ENCODE results near the gene CAV1.
A peak's percentile ranks its signal among the peaks of the same experiment; 100 is the strongest.
"Not testable (repeated sequence)": the region's sequence is repeated elsewhere in the genome, so short reads cannot be mapped to it uniquely, and the experiment has no call there.

The CAV1 gene

GRCh38 chr7:116585392-116585791 is 60.6 kb downstream of the CAV1 start:
- H3K27ac ChIP-seq: no peak overlapping the region
- TF ChIP-seq CTCF (conservative IDR thresholded peaks at IDR 0.05): no peak

DNA sequence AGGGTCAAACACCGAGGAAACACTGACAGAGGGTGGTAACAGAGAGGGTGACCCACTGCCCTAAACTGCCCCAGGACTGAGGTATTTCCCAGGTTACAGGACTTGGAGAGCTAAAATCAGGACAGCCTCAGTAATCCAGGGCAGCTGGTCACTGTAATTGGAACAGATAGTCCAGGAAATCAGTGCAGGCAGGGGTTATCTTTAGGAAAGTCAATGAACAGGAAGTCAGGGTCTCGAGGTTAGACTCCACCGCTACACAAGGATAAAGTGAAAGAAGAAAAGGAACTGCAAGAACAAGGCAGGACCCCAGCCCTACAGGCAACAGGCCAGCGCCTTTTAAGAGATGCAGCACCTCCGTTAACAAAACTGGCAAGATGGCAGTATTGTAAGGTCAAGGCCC is 61.1 kb downstream of the CAV1 start:
- no peak for TF ChIP-seq CTCF (conservative IDR thresholded peaks at IDR 0.05)
- H3K27ac ChIP-seq: no peak overlapping the region

DNA sequence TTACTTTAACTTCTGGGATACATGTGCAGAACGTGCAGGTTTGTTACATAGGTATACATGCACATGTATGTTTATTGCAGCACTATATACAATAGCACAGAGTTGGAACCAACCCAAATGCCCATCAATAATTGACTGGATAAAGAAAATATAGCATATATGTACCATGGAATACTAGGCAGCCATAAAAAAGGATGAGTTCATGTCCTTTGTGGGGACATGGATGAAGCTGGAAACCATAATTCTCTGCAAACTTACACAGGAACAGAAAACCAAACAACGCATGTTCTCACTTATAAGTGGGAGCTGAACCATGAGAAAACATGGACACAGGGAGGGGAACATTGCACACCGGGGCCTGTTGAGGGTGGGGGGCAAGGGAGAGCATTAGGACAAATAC is 62.4 kb downstream of the CAV1 start:
- H3K27ac ChIP-seq: not testable (repeated sequence)

- no peak for TF ChIP-seq CTCF (conservative IDR thresholded peaks at IDR 0.05)
- no peak overlapping the region for H3K27ac ChIP-seq
Observed at GRCh38 chr7:116588225-116588624, 63.4 kb downstream of the CAV1 start.

- no peak overlapping the region for H3K27ac ChIP-seq
- TF ChIP-seq CTCF (conservative IDR thresholded peaks at IDR 0.05): peak; percentile 82
Observed at GRCh38 chr7:116588641-116589594, 64.1 kb downstream of the CAV1 start.

GRCh38 chr7:116591202-116592040 is 66.6 kb downstream of the CAV1 start:
- TF ChIP-seq CTCF (conservative IDR thresholded peaks at IDR 0.05): peak; percentile 80
- peak overlapping the region; percentile 62 for H3K27ac ChIP-seq

DNA sequence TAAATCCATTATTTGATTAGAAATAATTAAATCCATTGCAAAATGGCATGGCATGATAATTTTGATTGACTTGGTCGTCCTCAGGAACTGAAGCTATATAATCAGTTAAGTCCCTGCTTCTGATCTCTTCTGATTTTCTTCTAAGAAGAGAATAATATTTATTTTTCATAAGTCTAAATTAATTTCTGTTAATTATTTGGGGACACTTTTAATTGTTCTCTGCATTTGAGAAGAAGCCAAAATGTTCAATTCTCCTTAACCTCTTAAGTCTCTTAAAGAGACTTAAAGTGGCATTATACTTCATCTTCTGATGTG is 67.2 kb downstream of the CAV1 start:
- TF ChIP-seq CTCF (conservative IDR thresholded peaks at IDR 0.05): peak; percentile 50
- H3K27ac ChIP-seq: peak overlapping the region; percentile 62
